NB4 (cell line): Measurements from ENCODE around the gene ALG10B.

Experiments
- POLR2A ChIP-seq: IDR thresholded peaks from 2 replicates; pipeline ENCODE4 v1.6.1; 2011; ENCODE audit warnings: mild to moderate bottlenecking; ENCODE audit not compliant: insufficient read length; ENCODE audit errors: extremely low read depth
- TF ChIP-seq, protein P1 (sequence below): IDR thresholded peaks from one replicate; pipeline ENCODE4 v1.5.1; 2012; ENCODE audit warnings: low read depth, low read length
- TF ChIP-seq, protein P2 (sequence below): IDR thresholded peaks from 2 replicates; pipeline ENCODE4 v1.6.1; 2011; ENCODE audit warnings: low read depth, low read length

DNA sequence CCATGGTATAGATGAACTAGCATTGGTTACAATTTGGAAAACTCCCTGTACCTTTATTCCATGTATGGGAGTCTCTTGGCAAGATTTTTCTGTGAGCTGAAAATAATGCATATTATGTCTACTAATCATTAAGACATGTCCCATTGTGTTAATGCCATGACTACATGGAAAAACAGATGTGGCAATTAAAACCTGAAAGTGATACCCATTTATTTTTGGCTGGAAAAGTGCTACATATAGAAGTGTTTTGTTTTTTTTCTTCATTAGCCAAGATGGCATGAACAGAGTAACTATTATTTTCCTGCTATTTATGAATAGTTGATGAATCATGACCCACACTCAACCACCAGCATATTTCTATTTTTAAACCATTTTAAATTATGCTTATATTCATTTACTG, 58.2 kb downstream of the ALG10B start:
- TF ChIP-seq, protein P1, sequence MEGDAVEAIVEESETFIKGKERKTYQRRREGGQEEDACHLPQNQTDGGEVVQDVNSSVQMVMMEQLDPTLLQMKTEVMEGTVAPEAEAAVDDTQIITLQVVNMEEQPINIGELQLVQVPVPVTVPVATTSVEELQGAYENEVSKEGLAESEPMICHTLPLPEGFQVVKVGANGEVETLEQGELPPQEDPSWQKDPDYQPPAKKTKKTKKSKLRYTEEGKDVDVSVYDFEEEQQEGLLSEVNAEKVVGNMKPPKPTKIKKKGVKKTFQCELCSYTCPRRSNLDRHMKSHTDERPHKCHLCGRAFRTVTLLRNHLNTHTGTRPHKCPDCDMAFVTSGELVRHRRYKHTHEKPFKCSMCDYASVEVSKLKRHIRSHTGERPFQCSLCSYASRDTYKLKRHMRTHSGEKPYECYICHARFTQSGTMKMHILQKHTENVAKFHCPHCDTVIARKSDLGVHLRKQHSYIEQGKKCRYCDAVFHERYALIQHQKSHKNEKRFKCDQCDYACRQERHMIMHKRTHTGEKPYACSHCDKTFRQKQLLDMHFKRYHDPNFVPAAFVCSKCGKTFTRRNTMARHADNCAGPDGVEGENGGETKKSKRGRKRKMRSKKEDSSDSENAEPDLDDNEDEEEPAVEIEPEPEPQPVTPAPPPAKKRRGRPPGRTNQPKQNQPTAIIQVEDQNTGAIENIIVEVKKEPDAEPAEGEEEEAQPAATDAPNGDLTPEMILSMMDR = no peak
- TF ChIP-seq POLR2A = no peak
- TF ChIP-seq, protein P2, sequence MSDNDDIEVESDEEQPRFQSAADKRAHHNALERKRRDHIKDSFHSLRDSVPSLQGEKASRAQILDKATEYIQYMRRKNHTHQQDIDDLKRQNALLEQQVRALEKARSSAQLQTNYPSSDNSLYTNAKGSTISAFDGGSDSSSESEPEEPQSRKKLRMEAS = no peak
